ENCODE data around the gene TRABD.

Gene TRABD

DNA sequence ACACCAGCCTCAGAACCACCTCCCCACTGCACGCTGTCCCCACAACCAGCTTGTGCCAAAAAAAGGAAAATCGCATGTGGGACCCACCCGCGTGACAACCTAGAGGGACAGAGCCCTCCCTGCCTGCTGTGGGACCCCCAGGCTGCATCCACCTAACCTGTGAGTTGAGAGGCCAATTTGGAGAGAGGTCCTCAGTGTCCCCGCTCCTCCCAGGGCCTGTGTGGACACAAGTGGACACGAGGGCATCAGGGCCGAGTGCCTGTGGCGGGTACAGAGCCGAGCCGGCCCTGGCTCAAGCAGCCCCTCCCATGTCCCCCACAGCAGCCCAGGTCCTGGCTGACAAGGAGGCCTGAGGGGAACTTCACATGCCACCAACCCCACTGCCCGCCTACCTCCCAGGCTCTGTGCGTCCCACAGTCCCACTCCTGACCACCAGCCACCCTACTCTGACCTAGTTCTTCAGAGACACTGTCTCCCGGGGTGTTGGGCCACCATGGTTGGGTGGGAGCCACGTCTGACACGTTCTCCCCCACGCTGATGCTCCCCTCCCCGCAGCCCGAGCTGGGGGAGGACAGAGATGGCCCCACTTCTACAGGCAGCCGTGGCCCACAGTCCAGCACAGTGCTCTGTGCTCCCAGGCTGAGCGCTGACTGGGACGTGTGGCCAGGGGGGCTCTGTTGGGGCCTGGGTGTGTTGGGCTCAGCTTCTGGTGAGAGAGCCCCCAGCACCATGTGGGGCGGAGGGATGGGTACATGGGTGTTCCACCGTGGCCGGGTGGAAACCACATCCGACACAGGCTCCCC is 34.3 kb downstream of the TRABD start:
- no peak for DNase-seq (ENCODE audit: low read depth)

GRCh38 chr22:50220603-50221409 is 35.1 kb downstream of the TRABD start:
- no peak for DNase-seq (ENCODE audit: low read depth)

DNA sequence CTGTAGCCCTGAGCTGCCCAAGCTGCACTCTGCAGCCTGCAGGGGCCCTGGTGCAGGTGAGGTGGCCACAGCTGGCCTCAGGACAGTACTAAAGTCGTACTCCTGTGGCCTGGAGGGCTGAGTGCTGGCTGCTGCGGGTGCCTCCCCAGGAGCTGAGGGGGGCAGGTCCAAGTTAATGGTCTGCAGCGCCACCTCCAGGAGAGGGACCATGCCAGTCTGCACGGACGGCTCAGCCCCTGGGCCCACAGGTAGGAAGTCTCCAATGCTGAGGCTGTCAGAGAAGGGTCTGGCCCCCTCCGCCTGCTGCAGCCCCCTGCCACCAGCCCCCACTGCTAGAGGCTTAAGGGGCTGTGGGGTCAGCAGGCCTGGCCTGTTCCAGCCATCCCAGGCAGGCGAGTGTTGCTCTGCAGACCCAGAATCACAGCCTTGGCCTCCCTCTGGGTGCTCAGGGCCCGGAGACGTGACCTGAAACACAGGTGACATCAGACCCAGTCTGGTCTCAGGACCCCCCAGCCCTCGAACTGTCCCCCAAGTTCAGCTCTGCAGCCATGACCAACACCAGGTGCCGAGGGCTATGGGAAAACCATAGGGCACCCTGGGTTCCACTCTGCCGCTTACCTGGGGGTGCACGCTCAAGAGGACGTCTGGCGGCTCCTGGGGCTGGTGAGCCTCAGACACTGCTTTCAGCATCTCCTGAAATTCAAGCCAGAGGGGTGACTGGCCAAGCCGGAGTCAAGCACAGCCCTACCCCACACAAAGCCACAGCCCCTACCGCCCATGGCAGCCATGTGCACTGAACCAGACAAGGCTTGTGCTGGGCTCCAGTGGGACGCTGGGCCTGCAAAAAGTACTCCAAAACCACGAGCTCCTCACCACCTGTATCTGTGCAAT is 35.9 kb downstream of the TRABD start:
- DNase-seq (ENCODE audit: low read depth) = no peak

- no peak for DNase-seq (ENCODE audit: low read depth)
These were observed 36.8 kb downstream of the TRABD start for GRCh38 chr22:50222508-50222907.

- no peak for DNase-seq (ENCODE audit: low read depth)
These were observed 38.4 kb downstream of the TRABD start for GRCh38 chr22:50224071-50224470.

DNA sequence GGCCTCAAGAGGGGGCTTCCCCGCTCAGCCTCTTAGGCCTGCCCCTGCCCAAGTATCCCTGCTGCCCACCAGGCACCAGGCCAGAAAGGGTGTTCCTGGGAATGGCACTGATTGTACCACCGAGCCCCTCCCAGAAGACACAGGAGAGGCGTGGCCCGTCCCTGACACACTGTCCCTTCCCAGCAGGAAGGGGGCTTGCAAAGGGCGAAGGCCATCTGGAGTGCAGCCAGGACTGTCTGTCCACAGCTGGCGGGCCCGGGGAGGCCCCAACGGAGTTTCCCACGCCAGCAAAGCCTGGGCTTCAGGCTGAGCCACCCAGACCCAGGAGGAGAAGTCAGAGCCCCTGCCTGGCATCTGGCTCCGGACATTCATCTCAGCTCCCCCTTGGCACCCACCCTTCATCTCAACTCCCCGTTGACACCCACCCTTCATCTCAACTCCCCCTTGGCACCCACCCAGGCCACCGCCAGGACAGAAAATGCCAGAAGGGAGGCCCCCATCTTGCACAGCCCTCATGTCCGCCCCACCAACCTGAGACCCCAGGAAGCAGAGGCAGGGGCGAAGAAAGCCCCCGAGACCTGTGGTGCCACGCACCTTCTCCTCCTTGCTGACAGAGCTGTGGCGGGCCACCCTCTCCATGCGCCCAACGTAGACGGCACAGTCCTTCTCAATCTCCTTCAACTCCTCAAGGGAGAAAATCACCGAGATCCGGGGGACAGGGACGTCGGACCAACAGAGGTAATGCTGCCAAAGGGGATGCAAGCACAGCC is 39.7 kb downstream of the TRABD start:
- no peak for DNase-seq (ENCODE audit: low read depth)

DNA sequence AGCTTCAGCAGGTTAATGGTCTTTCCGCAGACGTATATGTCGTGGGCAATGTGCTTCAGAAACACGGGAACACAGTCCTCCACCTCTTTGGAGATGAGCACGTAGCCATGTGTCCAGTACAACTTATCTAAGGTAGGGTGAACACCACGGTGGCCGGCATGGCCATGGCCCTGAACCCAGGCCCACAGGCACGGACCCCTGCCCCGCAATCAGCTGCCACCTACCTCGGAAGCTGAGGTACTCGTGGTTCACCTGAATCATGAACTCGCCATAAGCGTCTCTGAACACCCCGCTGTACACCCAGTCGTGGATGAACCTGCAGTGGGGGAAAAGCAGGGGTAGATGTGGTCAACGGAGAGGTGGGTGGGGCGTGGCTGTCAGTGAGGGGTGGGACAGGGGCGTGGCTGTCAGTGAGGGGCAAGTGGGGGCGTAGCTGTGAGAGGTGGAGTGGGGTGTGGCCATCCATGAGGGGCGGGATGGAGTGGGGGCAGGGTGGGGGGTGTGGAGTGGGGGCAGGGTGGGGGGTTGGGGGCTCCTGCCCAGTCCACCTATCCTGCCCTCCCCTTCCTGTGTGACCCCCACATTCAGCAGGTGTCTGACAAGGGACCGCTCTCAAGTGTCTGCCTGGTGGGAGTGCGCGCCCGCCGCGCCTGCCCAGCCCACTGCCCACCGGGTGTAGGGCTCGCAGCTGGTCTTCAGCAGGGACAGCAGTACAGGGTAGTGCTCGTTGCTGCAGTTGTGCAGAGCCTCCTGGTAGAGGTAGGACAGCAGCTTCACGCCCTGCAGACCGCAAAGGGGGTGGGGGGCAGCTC is 40.6 kb downstream of the TRABD start:
- DNase-seq (ENCODE audit: low read depth) = no peak

GRCh38 chr22:50226875-50227165 is 41.1 kb downstream of the TRABD start:
- no peak for DNase-seq (ENCODE audit: low read depth)

- no peak for DNase-seq (ENCODE audit: low read depth)
These were observed 42.0 kb downstream of the TRABD start for GRCh38 chr22:50227579-50228215.

DNA sequence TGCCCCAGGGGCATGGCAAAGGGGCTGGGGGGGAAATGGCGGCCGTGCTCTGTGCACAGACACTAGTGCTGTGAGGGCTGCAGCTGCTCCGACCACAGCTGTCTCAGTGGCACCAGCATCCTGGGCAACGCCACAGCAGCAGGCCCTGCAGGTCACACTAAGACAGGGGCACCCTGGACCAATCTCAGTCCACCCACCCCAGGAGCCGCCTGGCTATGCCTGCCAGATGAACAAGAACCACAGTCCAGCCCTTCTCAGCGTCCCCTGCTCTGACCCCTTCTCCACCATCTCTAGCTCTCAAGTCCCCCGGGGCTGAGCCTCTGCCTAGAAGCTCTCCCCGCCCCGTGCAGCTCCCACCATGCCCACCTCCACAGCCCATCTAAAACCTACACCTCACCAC is 42.7 kb downstream of the TRABD start:
- DNase-seq (ENCODE audit: low read depth) = no peak

- DNase-seq (ENCODE audit: low read depth) = no peak
These were observed 43.7 kb downstream of the TRABD start for GRCh38 chr22:50229370-50229769.

- DNase-seq (ENCODE audit: low read depth) = no peak
These were observed 46.9 kb downstream of the TRABD start for GRCh38 chr22:50232481-50233151.

GRCh38 chr22:50233223-50233622 is 47.5 kb downstream of the TRABD start:
- no peak for DNase-seq (ENCODE audit: low read depth)

- no peak for DNase-seq (ENCODE audit: low read depth)
These were observed 51.2 kb downstream of the TRABD start for GRCh38 chr22:50236731-50237409.

GRCh38 chr22:50238755-50239154 is 53.0 kb downstream of the TRABD start:
- DNase-seq (ENCODE audit: low read depth) = no peak

GRCh38 chr22:50242406-50242949 is 56.8 kb downstream of the TRABD start:
- DNase-seq (ENCODE audit: low read depth) = no peak

GRCh38 chr22:50243685-50244419 is 58.1 kb downstream of the TRABD start:
- DNase-seq (ENCODE audit: low read depth) = no peak
